MM.1S (cell line): ENCODE results near the gene SLC22A8.

Experiments used
- DNase-seq: peaks from one replicate; pipeline ENCODE4 v3.0.0-alpha.2; 2015
- H2AFZ ChIP-seq: fragments of 300-600 bp; sonication (generic); 2 replicates; pipeline ENCODE4 v1.6.0; 2016; ENCODE audit warnings: antibody characterized with exemption, low read length
- H3F3A ChIP-seq: fragments of 300-600 bp; sonication (generic); 2 replicates; pipeline ENCODE4 v1.6.1; 2016; ENCODE audit warnings: mild to moderate bottlenecking, antibody characterized with exemption, low read length, moderate library complexity, mixed read lengths; ENCODE audit not compliant: insufficient read depth
- H3K27ac ChIP-seq: fragments of 300-600 bp; sonication (generic); 2 replicates; pipeline ENCODE4 v1.5.1; 2016; ENCODE audit warnings: mild to moderate bottlenecking, low read length
- H3K27me3 ChIP-seq: fragments of 300-600 bp; sonication (generic); replicated peaks from 2 replicates; pipeline ENCODE4 v1.6.0; 2016; ENCODE audit warnings: low read length; ENCODE audit not compliant: insufficient read depth
- H3K36me3 ChIP-seq: fragments of 300-600 bp; sonication (generic); replicated peaks from 2 replicates; pipeline ENCODE4 v1.6.1; 2016; ENCODE audit warnings: mild to moderate bottlenecking, low read length, mixed read lengths; ENCODE audit not compliant: insufficient read depth
- H3K4me1 ChIP-seq: fragments of 300-600 bp; sonication (generic); 2 replicates; pipeline ENCODE4 v1.6.1; 2016; ENCODE audit warnings: low read length, mixed read lengths
- H3K4me2 ChIP-seq: fragments of 300-600 bp; sonication (generic); 2 replicates; pipeline ENCODE4 v1.6.0; 2016; ENCODE audit warnings: low read depth, low read length
- H3K4me3 ChIP-seq: fragments of 300-600 bp; sonication (generic); 2 replicates; pipeline ENCODE4 v1.5.1; 2016; ENCODE audit warnings: low read length, mixed read lengths
- H3K79me2 ChIP-seq: fragments of 300-600 bp; sonication (generic); 2 replicates; pipeline ENCODE4 v1.6.1; 2016; ENCODE audit warnings: mixed run types, low read length, mixed read lengths
- H3K9ac ChIP-seq: fragments of 300-600 bp; sonication (generic); 2 replicates; pipeline ENCODE4 v1.6.1; 2016; ENCODE audit warnings: low read length, mixed read lengths
- H3K9me2 ChIP-seq: fragments of 300-600 bp; sonication (generic); replicated peaks from 2 replicates; pipeline ENCODE4 v1.6.1; 2016; ENCODE audit warnings: mild to moderate bottlenecking, low read length, mixed read lengths; ENCODE audit not compliant: insufficient read depth
- H3K9me3 ChIP-seq: fragments of 300-600 bp; sonication (generic); replicated peaks from 2 replicates; pipeline ENCODE4 v1.6.1; 2016; ENCODE audit warnings: mild to moderate bottlenecking, low read length, mixed read lengths; ENCODE audit not compliant: insufficient read depth
- H4K20me1 ChIP-seq: fragments of 300-600 bp; sonication (generic); 2 replicates; pipeline ENCODE4 v1.6.1; 2016; ENCODE audit warnings: mild to moderate bottlenecking, low read length, moderate library complexity, mixed read lengths; ENCODE audit not compliant: insufficient read depth
- CTCF ChIP-seq: fragments of 300-600 bp; sonication (generic); IDR thresholded peaks from 2 replicates; pipeline ENCODE4 v1.5.1; 2016; ENCODE audit warnings: antibody characterized with exemption, low read length, mixed read lengths
- EZH2 ChIP-seq: fragments of 300-600 bp; sonication (generic); optimal IDR thresholded peaks from 2 replicates; pipeline ENCODE3; 2017; ENCODE audit warnings: low read depth, mild to moderate bottlenecking, antibody characterized with exemption, low read length, mixed read lengths
- EZH2phosphoT487 ChIP-seq: fragments of 300-600 bp; sonication (generic); IDR thresholded peaks from 2 replicates; pipeline ENCODE4 v1.6.1; 2018; ENCODE audit warnings: antibody characterized with exemption, low read length

The SLC22A8 gene

GRCh38 chr11:62981743-62982142 is 33.9 kb downstream of the SLC22A8 start:
- H3K9me3 ChIP-seq = no peaks in the 10 kb centered on the region
- H3K9me2 ChIP-seq = no peaks in the 10 kb centered on the region
- H3K4me2 ChIP-seq = no peak overlapping the region
- no peak overlapping the region for H3K27ac ChIP-seq
- no peaks in the 10 kb centered on the region for H3K36me3 ChIP-seq
- no peak overlapping the region for H3K9ac ChIP-seq
- no peak for TF ChIP-seq EZH2
- H4K20me1 ChIP-seq = no peaks in the 10 kb centered on the region
- H3K4me1 ChIP-seq = no peaks in the 10 kb centered on the region
- peaks cover 37% of the 10 kb centered on the region for H3K27me3 ChIP-seq
- no peak overlapping the region for H3K4me3 ChIP-seq
- DNase-seq = no peak
- H3F3A ChIP-seq = no peaks in the 10 kb centered on the region
- H2AFZ ChIP-seq = no peak overlapping the region
- H3K79me2 ChIP-seq = no peaks in the 10 kb centered on the region

- Histone ChIP-seq H3K36me3 (no peaks in the 10 kb centered on the region), H3K27me3 (peaks cover 50% of the 10 kb centered on the region), H3K9ac (no peak overlapping the region), H3F3A (no peaks in the 10 kb centered on the region), H4K20me1 (no peaks in the 10 kb centered on the region), H2AFZ (no peak overlapping the region), H3K4me2 (no peak overlapping the region), H3K4me1 (no peaks in the 10 kb centered on the region), H3K27ac (no peak overlapping the region), H3K9me3 (no peaks in the 10 kb centered on the region), H3K4me3 (no peak overlapping the region), H3K9me2 (no peaks in the 10 kb centered on the region), H3K79me2 (no peaks in the 10 kb centered on the region)
- DNase-seq = no peak
- TF ChIP-seq EZH2 (no peak), CTCF (no peak), EZH2phosphoT487 (no peak)
Measured at GRCh38 chr11:62980133-62980760, 35.4 kb downstream of the SLC22A8 start.

GRCh38 chr11:62976109-62976508 is 39.5 kb downstream of the SLC22A8 start:
- H3K27me3 ChIP-seq = peaks cover 20% of the 10 kb centered on the region
- H3K79me2 ChIP-seq = no peaks in the 10 kb centered on the region
- no peaks in the 10 kb centered on the region for H3K9me2 ChIP-seq
- H3K36me3 ChIP-seq = no peaks in the 10 kb centered on the region
- no peaks in the 10 kb centered on the region for H3F3A ChIP-seq
- no peak overlapping the region for H2AFZ ChIP-seq
- H3K4me3 ChIP-seq = no peak overlapping the region
- TF ChIP-seq EZH2phosphoT487 (no peak), EZH2 (no peak), CTCF (no peak)
- no peak overlapping the region for H3K27ac ChIP-seq
- H3K9me3 ChIP-seq = no peaks in the 10 kb centered on the region
- no peaks in the 10 kb centered on the region for H4K20me1 ChIP-seq
- H3K9ac ChIP-seq = no peak overlapping the region
- H3K4me2 ChIP-seq = no peak overlapping the region
- no peak for DNase-seq
- H3K4me1 ChIP-seq = no peaks in the 10 kb centered on the region

- H4K20me1 ChIP-seq = no peaks in the 10 kb centered on the region
- no peaks in the 10 kb centered on the region for H3K4me1 ChIP-seq
- H3K4me3 ChIP-seq = no peak overlapping the region
- no peaks in the 10 kb centered on the region for H3K79me2 ChIP-seq
- H3F3A ChIP-seq = no peaks in the 10 kb centered on the region
- H3K9me3 ChIP-seq = no peaks in the 10 kb centered on the region
- H3K27me3 ChIP-seq = peaks cover 20% of the 10 kb centered on the region
- H3K27ac ChIP-seq = no peak overlapping the region
- H3K9ac ChIP-seq = no peak overlapping the region
- H2AFZ ChIP-seq = no peak overlapping the region
- no peak for DNase-seq
- H3K36me3 ChIP-seq = no peaks in the 10 kb centered on the region
- no peaks in the 10 kb centered on the region for H3K9me2 ChIP-seq
- H3K4me2 ChIP-seq = no peak overlapping the region
- no peak; the same call in 1 of the 2 replicates for TF ChIP-seq CTCF
- TF ChIP-seq EZH2 = no peak
- no peak for TF ChIP-seq EZH2phosphoT487
Measured at GRCh38 chr11:62974848-62975522, 40.7 kb downstream of the SLC22A8 start.
